Spleen (tissue), 7 donors: Measurements from ENCODE around the gene KIAA2012.

ENCODE experiments used
- CTCF ChIP-seq, 11 experiments: fragments of 200-600 bp in 7 of 11; fragments of 450-650 bp in 4 of 11; sonication (generic) in 4 of 11; IDR thresholded peaks in 8 of 11; conservative IDR thresholded peaks in 3 of 11; 1 replicate in 7 of 11; 2 replicates in 4 of 11; pipeline versions ENCODE4 v1.4.0 to v1.8.0; 2016 to 2021; ENCODE audit warnings: antibody characterized with exemption in 11 of 11, inconsistent platforms in 4 of 11, mild to moderate bottlenecking in 1 of 11
- POLR2A ChIP-seq, 3 donors: fragments of 450-650 bp; IDR thresholded peaks; one replicate each; pipeline ENCODE4 v1.5.1; 2017; ENCODE audit warnings: antibody characterized with exemption in 3 of 3, mild to moderate bottlenecking in 1 of 3
- POLR2AphosphoS5 ChIP-seq, 3 donors: sonication (generic); formaldehyde crosslinking; IDR thresholded peaks; one replicate each; pipeline ENCODE4 v1.5.1; 2017; ENCODE audit warnings: antibody characterized with exemption in 3 of 3
- donor health status: DM: no; HTN: no; CAD: no; lungs with moderate emphysema.
- donor health status: DM: no; HTN: no; CAD: no.
- donor health status: DM: no; HTN: no; CAD: no.

- no peak for TF ChIP-seq POLR2A (IDR thresholded peaks at IDR 0.05)
- TF ChIP-seq CTCF (IDR thresholded peaks at IDR 0.05 in 8 of 11, conservative IDR thresholded peaks at IDR 0.05 in 3 of 11) = no peak
- TF ChIP-seq POLR2AphosphoS5 (IDR thresholded peaks at IDR 0.05) = no peak
Measured at GRCh38 chr2:202249521-202250253, 176.6 kb downstream of the KIAA2012 start.
